ENCODE results near the gene CCND1.

DNA sequence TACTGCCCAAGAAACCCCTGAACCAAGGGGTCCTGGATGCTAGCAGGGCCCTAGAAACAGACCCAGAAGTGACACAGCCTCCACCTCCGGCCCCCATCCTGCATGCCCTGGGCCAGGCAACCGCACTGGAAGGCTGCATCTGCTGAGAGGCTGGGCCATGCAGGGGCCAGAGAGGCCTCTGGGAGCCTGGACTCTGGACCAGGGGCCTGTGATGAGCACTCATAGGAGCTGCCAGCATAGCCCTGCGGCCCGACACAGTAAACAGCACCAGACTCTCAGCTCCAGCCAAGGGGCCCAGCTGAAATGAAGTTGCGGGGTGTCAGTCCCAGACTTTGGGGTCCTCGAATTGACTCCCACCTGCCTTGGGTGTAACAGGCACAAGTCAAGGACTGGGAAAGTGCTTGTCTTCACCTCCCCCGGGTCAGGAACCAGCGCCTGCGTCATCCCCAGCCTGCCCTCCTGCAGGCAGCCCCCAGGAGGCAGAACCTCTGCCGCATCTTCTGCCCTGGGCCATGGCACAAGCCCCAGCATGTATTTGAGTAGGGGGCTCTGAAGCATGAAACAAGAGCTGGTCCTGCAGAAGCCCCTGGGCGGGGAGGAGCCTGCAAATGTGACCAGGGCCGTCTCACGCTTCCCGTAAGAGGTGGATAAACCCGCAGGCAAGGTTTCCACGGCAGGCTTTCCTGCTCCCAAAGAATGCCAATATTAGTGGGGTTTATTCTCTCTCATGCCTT is 25.2 kb upstream of the CCND1 start:
- TF ChIP-seq CTCF (IDR thresholded peaks at IDR 0.05) (no peak), POLR2A (IDR thresholded peaks at IDR 0.05; ENCODE audit: low read depth) (no peak), POLR2AphosphoS5 (IDR thresholded peaks at IDR 0.05) (no peak)
